ENCODE results near the gene CRIP2.

Gene CRIP2

DNA sequence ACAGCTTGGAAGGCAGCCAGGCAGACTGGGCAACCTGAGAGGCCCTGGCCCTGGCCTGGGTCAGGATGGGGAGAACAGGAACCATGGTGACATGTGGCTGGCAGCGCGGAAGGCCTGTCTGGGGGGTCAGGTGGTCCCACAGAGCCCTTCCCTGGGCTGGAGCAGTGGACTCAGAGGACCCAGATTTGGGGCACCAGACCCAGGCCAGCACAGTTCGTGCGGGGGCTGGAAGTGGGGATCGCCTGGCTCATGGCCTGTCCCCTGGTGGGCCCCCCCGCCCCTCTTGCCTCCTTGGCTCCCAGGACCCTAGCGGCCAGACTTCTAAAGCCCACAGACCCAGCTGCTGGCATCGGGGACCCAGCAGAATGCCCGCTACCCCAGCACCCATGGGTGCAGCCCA, 33.6 kb upstream of the CRIP2 start:
- ATAC-seq (ENCODE audit: low read depth) (no peak), DNase-seq (ENCODE audit: low spot score) (no peak)
- Histone ChIP-seq H3K4me1 (ENCODE audit: insufficient read depth, poor library complexity, severe bottlenecking) (no peaks in the 10 kb centered on the region), H3K4me3 (ENCODE audit: severe bottlenecking) (no peak overlapping the region), H3K27ac (ENCODE audit: poor library complexity, severe bottlenecking) (no peak overlapping the region), H3K36me3 (ENCODE audit: low read depth) (peaks cover 48% of the 10 kb centered on the region), H3K9me3 (ENCODE audit: severe bottlenecking) (no peaks in the 10 kb centered on the region), H3K27me3 (ENCODE audit: insufficient read depth, poor library complexity, severe bottlenecking) (no peaks in the 10 kb centered on the region)
- TF ChIP-seq, protein P1, sequence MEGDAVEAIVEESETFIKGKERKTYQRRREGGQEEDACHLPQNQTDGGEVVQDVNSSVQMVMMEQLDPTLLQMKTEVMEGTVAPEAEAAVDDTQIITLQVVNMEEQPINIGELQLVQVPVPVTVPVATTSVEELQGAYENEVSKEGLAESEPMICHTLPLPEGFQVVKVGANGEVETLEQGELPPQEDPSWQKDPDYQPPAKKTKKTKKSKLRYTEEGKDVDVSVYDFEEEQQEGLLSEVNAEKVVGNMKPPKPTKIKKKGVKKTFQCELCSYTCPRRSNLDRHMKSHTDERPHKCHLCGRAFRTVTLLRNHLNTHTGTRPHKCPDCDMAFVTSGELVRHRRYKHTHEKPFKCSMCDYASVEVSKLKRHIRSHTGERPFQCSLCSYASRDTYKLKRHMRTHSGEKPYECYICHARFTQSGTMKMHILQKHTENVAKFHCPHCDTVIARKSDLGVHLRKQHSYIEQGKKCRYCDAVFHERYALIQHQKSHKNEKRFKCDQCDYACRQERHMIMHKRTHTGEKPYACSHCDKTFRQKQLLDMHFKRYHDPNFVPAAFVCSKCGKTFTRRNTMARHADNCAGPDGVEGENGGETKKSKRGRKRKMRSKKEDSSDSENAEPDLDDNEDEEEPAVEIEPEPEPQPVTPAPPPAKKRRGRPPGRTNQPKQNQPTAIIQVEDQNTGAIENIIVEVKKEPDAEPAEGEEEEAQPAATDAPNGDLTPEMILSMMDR (IDR thresholded peaks at IDR 0.05; ENCODE audit: poor library complexity, severe bottlenecking): no peak

DNA sequence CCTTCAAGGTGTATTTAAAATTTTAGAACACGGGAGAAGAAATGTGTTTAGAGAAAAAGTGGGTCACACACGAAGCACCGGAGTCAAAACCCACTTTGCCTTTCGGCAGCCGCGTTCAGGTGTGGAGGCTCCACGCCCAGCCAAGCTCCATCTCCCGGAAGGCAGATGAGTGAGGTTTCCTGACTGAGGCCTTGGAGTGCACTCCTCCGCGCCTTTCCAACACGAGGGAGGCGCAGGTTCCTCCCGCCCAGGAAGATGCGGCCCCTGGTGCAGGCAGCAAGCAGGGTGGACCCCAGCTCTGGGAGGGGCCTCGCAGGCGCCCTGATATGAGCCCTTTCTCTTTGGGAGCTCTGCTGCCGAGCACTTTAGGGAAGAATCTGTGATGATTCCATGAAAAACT, 32.5 kb upstream of the CRIP2 start:
- no peak overlapping the region for H3K4me3 ChIP-seq (ENCODE audit: severe bottlenecking)
- ATAC-seq (ENCODE audit: low read depth) (no peak), DNase-seq (ENCODE audit: low spot score) (no peak)
- H3K9me3 ChIP-seq (ENCODE audit: severe bottlenecking): no peaks in the 10 kb centered on the region
- H3K27me3 ChIP-seq (ENCODE audit: insufficient read depth, poor library complexity, severe bottlenecking): no peaks in the 10 kb centered on the region
- no peaks in the 10 kb centered on the region for H3K4me1 ChIP-seq (ENCODE audit: insufficient read depth, poor library complexity, severe bottlenecking)
- H3K36me3 ChIP-seq (ENCODE audit: low read depth): peaks cover 39% of the 10 kb centered on the region
- H3K27ac ChIP-seq (ENCODE audit: poor library complexity, severe bottlenecking): no peak overlapping the region
- TF ChIP-seq, protein P1 (IDR thresholded peaks at IDR 0.05; ENCODE audit: poor library complexity, severe bottlenecking): no peak

DNA sequence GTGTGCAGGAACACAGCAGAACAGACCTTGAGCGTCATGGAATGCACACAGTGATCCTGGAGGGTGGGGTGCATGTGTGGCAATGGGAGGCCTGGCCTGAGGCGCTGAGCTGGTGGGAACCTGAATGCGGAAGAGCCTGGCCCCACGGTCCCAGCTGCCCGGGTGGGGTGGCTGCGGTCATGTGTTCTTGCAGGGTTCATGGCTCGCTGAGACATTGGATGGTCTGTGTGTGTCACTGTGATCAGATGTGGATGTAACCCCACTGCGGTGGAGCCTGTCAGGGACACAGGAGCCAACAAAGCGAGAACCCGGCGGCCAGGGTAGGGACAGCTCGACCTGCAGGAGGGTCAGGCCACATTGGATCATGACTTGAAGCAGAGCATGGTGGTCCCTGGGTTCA, 31.8 kb upstream of the CRIP2 start:
- Histone ChIP-seq H3K27ac (ENCODE audit: poor library complexity, severe bottlenecking) (no peak overlapping the region), H3K9me3 (ENCODE audit: severe bottlenecking) (no peaks in the 10 kb centered on the region), H3K4me3 (ENCODE audit: severe bottlenecking) (no peak overlapping the region), H3K27me3 (ENCODE audit: insufficient read depth, poor library complexity, severe bottlenecking) (no peaks in the 10 kb centered on the region), H3K4me1 (ENCODE audit: insufficient read depth, poor library complexity, severe bottlenecking) (no peaks in the 10 kb centered on the region), H3K36me3 (ENCODE audit: low read depth) (peaks cover 39% of the 10 kb centered on the region)
- TF ChIP-seq, protein P1 (IDR thresholded peaks at IDR 0.05; ENCODE audit: poor library complexity, severe bottlenecking): no peak
- ATAC-seq (ENCODE audit: low read depth): no peak
- DNase-seq (ENCODE audit: low spot score): no peak

DNA sequence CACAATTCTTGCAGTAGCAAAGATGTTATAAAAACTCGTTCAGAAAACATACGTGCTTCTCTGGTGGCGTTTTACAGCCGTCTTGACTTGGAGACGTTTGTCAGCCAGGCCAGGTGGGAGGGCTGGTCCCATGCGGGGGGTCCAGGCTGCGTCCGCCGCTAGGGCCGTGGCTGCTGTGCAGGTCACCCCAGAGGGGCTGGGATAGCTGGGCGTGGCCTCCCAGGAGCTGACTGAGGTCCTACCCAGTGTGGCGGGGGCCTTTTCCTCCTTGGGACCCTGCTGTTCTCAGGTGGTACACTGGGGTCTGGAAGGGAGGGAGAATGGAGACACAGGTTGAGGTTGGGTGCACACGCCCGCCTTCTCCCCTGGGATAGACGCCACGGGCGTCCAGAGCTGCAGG, 29.8 kb upstream of the CRIP2 start:
- H3K27me3 ChIP-seq (ENCODE audit: insufficient read depth, poor library complexity, severe bottlenecking): no peaks in the 10 kb centered on the region
- TF ChIP-seq, protein P1 (IDR thresholded peaks at IDR 0.05; ENCODE audit: poor library complexity, severe bottlenecking): no peak
- no peak overlapping the region for H3K27ac ChIP-seq (ENCODE audit: poor library complexity, severe bottlenecking)
- H3K4me3 ChIP-seq (ENCODE audit: severe bottlenecking): no peak overlapping the region
- no peaks in the 10 kb centered on the region for H3K9me3 ChIP-seq (ENCODE audit: severe bottlenecking)
- no peak for DNase-seq (ENCODE audit: low spot score)
- peaks cover 42% of the 10 kb centered on the region for H3K36me3 ChIP-seq (ENCODE audit: low read depth)
- ATAC-seq (ENCODE audit: low read depth): no peak
- no peaks in the 10 kb centered on the region for H3K4me1 ChIP-seq (ENCODE audit: insufficient read depth, poor library complexity, severe bottlenecking)

DNA sequence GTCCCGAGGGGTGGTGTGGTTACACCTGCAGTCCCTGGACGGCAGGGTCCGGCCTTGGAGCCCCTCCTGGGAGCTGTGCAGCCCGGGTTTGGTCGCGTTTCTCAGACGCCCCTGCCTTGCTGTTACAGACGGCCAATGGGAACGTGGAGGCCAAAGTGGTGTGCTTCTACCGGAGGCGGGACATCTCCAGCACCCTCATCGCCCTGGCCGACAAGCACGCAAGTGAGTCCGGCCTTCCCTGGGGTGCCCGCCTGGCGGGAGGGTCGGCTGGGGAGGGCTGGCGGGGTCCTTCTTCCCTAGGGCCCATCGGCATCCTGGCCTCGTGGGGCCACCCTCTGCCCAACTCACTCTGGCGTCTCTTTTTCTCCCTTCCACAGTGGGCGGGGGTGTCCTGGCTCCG, 29.3 kb upstream of the CRIP2 start:
- Histone ChIP-seq H3K36me3 (ENCODE audit: low read depth) (peaks cover 46% of the 10 kb centered on the region), H3K4me3 (ENCODE audit: severe bottlenecking) (no peak overlapping the region), H3K4me1 (ENCODE audit: insufficient read depth, poor library complexity, severe bottlenecking) (no peaks in the 10 kb centered on the region), H3K27ac (ENCODE audit: poor library complexity, severe bottlenecking) (no peak overlapping the region), H3K27me3 (ENCODE audit: insufficient read depth, poor library complexity, severe bottlenecking) (no peaks in the 10 kb centered on the region), H3K9me3 (ENCODE audit: severe bottlenecking) (no peaks in the 10 kb centered on the region)
- ATAC-seq (ENCODE audit: low read depth) (no peak), DNase-seq (ENCODE audit: low spot score) (no peak)
- TF ChIP-seq, protein P1 (IDR thresholded peaks at IDR 0.05; ENCODE audit: poor library complexity, severe bottlenecking): no peak
